NCI-H2171 treated with DMSO at 0.1 percent for 48 hours (cell line): Measurements from ENCODE around the gene NUDT19.
"Not testable (repeated sequence)": the region's sequence is repeated elsewhere in the genome, so short reads cannot be mapped to it uniquely, and the experiment has no call there.

Source experiments
- DNase-seq: peaks from one replicate; lab custom pipeline; 2025; lab: John Stamatoyannopoulos, UW

Gene NUDT19

DNA sequence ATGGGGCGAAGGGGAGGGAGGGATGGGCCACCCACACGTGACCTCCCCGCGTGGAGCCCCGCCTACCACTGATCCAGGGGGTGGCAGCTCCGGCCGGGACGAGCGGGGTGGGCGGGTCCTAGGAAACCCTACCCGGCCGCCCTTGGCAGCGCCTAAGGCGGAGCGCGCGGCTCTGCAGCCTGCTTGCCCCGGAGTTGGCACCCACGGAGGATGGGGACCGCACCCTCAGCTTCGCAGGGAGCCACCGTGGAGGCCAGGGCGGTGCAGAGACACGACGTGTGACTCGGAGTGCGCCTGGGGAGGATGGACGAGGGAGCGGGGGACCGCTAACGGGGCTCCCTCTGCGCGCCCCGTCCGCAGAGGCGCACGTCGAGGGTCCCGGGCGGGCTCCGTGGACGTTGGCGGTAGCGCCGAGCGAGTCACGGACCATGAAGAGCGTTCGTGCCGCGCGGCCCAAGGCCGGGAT, 15.9 kb upstream of the NUDT19 start, which contains the start of gene RGS9BP:
RGS9BP (plus strand) TSS at position 129 of the 466 bp plus-strand sequence. CDS start 416 bp downstream, outside the sequence.
- peak; percentile 69 for DNase-seq

DNA sequence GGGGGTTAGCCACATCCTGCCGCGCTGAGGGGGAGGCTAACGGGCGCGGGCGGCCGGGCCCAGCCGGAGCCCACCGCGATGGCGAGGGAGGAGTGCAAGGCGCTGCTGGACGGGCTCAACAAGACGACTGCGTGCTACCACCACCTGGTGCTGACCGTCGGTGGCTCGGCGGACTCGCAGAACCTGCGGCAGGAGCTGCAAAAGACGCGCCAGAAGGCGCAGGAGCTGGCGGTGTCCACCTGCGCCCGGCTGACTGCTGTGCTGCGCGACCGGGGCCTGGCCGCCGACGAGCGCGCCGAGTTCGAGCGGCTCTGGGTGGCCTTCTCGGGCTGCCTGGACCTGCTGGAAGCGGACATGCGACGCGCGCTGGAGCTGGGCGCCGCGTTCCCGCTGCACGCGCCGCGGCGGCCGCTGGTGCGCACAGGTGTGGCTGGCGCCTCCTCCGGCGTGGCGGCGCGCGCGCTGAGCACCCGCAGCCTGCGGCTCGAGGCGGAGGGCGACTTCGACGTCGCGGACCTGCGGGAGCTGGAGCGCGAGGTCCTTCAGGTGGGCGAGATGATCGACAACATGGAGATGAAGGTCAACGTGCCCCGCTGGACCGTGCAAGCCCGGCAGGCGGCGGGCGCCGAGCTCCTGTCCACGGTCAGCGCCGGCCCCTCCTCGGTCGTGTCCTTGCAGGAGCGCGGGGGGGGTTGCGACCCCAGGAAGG, 15.3 kb upstream of the NUDT19 start:
- peak; percentile 14 for DNase-seq

DNA sequence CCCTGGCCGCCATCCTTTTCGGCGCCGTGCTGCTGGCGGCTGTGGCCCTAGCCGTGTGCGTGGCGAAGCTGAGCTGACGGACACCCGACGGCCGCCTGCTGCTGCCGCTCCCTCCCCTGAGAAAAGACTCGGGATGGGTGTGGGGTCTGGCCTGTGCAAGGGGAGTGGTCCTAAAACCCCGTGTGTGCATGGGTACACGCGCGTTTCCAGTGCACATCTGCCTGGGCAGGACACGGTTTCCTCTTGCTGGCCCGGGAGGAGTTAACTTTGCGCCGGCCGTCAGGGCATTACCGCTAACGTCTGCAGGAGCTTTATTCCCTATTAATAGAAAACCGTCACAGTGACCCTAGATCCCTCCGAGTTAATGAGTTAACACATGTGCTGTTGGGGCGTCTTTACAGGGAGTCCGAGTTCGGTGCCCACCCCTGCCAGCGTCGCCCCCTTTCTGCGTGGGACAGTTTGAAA, 14.7 kb upstream of the NUDT19 start:
- DNase-seq = no peak

GRCh38 chr19:32677657-32678056, 14.0 kb upstream of the NUDT19 start:
- no peak for DNase-seq

DNA sequence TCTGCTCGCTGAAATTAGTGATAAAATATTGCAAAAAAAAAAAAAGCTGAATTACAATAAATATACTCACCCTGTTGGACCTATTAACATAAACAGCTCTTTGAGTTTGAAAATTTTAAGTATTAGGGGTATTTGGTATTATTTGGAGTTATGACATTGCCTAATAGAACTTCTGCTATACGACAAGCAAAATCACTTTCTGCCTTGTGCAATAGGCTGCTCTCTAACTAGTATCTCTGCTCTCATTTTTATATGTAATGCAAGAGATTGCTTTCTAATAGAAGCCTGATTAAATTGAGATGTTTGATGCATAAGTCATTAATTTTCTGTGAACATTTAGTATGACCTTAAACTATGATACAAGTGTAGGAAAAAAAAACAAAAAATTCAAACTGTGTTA, 10.6 kb upstream of the NUDT19 start:
- DNase-seq = no peak

- no peak for DNase-seq
These were observed 9.3 kb upstream of the NUDT19 start for GRCh38 chr19:32682317-32682716.

GRCh38 chr19:32686847-32687475, 4.7 kb upstream of the NUDT19 start:
- DNase-seq = no peak

- no peak for DNase-seq
These were observed 3.9 kb upstream of the NUDT19 start for GRCh38 chr19:32687681-32688080.

- no peak for DNase-seq
These were observed 3.3 kb upstream of the NUDT19 start for GRCh38 chr19:32688311-32688710.

GRCh38 chr19:32691952-32692726, 518 bp downstream of the NUDT19 start:
- DNase-seq = peak; percentile 51

GRCh38 chr19:32692727-32693061, 1.1 kb downstream of the NUDT19 start:
- DNase-seq = peak; percentile 24

GRCh38 chr19:32693151-32694108, 1.8 kb downstream of the NUDT19 start:
- DNase-seq = not testable (repeated sequence)

DNA sequence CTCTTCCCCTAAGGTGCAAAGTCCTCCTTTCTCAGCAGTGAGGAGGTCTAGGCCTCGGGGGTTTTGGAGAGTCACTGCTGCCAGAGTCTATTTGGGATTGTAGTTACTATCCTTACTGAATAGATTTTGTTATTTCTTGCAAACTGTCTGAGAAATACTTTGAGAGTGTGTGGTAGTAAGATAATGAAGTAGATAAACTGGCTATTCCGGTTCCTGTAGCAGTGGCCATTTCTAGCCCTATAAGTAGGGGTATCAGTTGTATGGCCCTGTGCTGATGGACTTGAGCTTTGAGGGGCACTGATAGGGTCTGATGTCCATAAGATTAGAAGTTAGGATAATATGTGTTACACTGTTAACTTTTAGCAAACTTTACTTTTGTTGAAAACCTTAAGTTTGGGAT, 2.7 kb downstream of the NUDT19 start:
- DNase-seq = not testable (repeated sequence)

DNA sequence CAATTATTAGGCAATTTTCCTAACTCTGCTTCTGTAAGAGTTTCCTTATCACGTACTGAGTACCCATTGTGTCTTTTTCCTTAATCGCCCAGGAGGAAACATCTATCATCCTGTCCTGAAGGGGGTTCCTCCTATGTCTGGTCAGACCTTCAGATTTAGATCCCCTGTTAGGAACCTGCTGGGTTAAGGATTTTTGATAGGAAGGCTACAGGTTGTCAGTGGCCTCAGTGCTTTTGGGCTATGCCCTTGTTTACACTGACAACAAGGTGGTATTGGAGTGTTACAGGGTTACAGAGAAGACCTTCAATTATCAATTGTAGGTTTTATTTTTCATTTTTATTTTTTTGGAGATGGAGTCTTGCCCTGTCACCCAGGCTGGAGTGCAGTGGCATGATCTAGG, 3.2 kb downstream of the NUDT19 start:
- DNase-seq = not testable (repeated sequence)

DNA sequence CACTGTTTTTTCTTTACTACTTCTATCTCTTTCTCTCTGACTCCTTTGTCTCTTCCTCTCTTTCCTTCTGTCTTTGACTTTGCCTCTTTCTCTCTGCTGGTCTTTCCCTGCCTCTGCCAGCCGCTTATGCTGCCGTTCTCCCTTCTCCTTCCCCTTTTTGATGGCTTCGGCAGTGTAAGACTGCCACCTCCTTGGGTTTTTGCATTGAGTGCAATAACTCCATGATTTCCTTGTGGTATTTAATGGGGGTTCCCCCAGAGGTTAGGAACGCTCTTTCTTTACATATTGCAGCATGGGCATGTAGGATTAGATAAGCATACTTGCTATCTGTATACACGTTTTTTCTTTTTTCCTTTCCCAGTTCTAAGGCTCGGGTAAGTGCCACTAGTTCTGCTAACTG, 3.9 kb downstream of the NUDT19 start:
- DNase-seq = not testable (repeated sequence)

- DNase-seq = not testable (repeated sequence)
These were observed 5.2 kb downstream of the NUDT19 start for GRCh38 chr19:32696771-32697170.

- not testable (repeated sequence) for DNase-seq
These were observed 8.5 kb downstream of the NUDT19 start for GRCh38 chr19:32700129-32700528.

GRCh38 chr19:32702010-32702409, 10.4 kb downstream of the NUDT19 start:
- DNase-seq = no peak

GRCh38 chr19:32704006-32704405, 12.4 kb downstream of the NUDT19 start:
- not testable (repeated sequence) for DNase-seq

DNA sequence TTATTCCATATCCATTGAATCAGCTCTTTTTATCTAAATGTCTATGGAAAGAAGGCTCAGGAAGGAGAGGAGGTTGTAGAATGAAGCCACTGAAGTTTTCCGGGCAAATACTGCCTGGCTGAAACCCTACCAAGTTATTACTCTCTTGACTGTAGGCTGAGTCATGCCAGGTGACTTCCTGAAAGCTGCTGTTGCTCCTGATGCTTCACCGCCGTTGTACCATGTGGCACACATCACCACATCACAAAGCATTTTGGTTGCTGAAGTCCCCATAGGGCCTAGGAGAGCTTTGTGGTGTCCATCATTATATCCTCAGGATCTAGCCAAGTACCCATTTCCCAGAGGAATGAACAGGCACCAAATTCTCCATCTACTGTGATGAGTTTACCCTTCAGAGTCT, 16.8 kb downstream of the NUDT19 start:
- no peak for DNase-seq

DNA sequence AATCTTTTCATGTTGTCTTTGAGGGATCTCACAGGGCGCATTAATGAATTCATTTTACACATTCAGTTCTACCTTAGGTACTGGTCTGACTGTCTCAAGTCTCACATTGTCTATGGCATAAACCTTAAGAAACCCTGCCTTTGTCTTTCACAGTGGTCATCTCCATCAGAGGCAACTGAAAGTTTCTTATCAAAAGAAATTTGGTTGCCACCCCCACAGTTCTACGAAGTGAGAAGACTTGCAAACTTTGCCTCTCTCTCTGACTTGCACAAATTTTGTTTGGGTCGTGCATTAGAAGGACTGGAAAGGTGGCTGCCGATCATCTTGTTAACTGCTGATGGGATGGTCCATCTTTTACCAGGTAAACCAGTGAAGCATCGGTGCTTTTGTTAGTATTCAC, 17.4 kb downstream of the NUDT19 start:
- no peak for DNase-seq

DNA sequence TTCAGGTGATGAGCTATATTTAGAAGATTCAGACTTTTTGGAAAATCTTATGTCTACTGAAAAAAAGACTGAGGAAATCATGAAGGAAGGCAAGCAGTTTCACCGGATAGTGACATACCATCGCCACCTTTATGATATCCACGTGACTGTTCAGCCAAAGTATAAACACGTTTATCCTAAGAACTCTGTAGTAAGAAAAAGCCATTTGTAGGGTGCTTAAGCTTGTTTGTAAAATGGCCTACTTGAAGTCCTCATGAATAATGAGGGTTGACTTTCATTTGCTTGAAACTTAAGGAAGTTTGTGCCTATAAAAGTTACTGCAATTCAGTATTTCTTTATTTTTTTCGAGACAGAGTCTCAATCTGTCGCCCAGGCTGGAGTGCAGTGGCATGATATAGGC, 20.1 kb downstream of the NUDT19 start:
- DNase-seq = peak; percentile 1
